Upper lobe of left lung (tissue), 4 donors: Measurements from ENCODE around the gene ATXN1.

Source experiments
- CTCF ChIP-seq, 6 experiments: fragments of 450-650 bp in 4 of 6; fragments of 200-600 bp in 2 of 6; sonication (generic) in 2 of 6; IDR thresholded peaks; one replicate each; pipeline ENCODE4 v1.5.1; 2016 to 2019; ENCODE audit warnings: antibody characterized with exemption in 6 of 6
- EP300 ChIP-seq, 4 donors: sonication (generic); formaldehyde crosslinking; IDR thresholded peaks; one replicate each; pipeline ENCODE4 v1.5.1; 2017; ENCODE audit warnings: antibody characterized with exemption in 4 of 4, control low read depth in 2 of 4
- POLR2A ChIP-seq, 4 donors: fragments of 450-650 bp; IDR thresholded peaks; one replicate each; pipeline ENCODE4 v1.5.1; 2016 to 2017; ENCODE audit warnings: antibody characterized with exemption in 4 of 4, mild to moderate bottlenecking in 2 of 4
- POLR2AphosphoS5 ChIP-seq, 2 donors: sonication (generic); formaldehyde crosslinking; IDR thresholded peaks; one replicate each; pipeline ENCODE4 v1.5.1; 2017; ENCODE audit warnings: antibody characterized with exemption in 2 of 2

- TF ChIP-seq CTCF (IDR thresholded peaks at IDR 0.05): no peak
- no peak for TF ChIP-seq EP300 (IDR thresholded peaks at IDR 0.05)
- TF ChIP-seq POLR2A (IDR thresholded peaks at IDR 0.05): no peak
- TF ChIP-seq POLR2AphosphoS5 (IDR thresholded peaks at IDR 0.05): no peak
These were observed 37.9 kb downstream of the ATXN1 start for GRCh38 chr6:16723402-16723801.
